Retina (tissue), 1 donor: ENCODE results near the gene DUS1L.

ENCODE experiments used
- DNase-seq: peaks from one replicate; pipeline ENCODE4 v3.0.0-alpha.2; 2016

Gene DUS1L

DNA sequence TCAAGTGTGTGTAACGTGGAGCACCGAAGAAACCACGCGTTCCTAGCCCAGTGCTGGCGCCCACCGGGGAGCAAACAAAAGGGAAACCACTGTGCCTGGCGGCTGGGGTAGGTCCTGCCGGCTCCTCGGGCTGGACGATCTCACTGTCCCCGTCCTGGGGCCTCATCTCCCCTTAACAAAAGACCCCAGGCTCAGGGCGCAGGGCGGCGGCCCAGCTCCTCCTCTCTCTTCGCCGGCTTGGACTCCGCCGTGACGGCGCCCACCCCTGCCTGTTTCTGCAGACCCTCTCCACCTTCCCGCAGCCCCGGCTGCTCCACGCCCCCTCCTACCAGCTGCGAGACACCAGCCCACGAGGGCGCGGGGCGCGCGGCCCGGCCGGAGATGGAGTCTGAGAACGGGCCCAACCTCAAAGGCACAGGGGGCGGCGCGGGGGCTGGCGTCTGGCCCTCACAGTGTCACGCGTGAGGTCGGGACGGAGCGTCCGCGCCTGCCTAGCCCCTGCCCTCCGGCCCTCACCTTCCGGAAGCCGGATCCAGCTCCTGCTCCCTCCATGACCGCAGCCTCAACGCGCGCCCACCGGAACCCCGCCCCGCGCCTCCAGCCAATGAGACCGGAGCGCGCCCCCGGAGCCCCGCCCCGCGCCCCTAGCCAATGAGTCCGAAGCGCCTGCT lies 43.2 kb downstream of the DUS1L start, which contains the start of gene CENPX:
CENPX (minus strand) TSS at position 569 of the 671 bp plus-strand sequence; CDS start at position 552, 17 bp downstream.
- DNase-seq = no peak

DNA sequence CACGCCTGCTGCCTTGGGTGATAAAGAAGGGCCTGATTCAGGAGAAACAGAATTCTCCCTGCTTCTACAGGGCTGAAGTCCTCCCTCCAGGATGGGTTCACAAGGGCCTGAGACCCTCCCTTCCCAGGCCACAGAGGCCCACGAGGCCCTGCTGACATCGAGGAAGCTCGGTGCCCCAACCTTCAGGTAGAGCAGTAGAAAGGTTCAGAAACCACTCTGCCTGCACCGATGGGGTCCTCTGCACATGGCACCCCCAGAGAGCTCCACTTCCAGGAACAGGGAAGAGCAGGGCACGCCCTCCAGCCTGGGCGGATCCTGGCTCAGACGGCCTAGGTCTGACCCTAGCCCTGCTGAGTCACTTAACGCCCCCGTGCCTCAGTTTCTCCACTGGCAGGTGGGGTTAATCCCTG lies 43.7 kb downstream of the DUS1L start:
- no peak for DNase-seq

DNA sequence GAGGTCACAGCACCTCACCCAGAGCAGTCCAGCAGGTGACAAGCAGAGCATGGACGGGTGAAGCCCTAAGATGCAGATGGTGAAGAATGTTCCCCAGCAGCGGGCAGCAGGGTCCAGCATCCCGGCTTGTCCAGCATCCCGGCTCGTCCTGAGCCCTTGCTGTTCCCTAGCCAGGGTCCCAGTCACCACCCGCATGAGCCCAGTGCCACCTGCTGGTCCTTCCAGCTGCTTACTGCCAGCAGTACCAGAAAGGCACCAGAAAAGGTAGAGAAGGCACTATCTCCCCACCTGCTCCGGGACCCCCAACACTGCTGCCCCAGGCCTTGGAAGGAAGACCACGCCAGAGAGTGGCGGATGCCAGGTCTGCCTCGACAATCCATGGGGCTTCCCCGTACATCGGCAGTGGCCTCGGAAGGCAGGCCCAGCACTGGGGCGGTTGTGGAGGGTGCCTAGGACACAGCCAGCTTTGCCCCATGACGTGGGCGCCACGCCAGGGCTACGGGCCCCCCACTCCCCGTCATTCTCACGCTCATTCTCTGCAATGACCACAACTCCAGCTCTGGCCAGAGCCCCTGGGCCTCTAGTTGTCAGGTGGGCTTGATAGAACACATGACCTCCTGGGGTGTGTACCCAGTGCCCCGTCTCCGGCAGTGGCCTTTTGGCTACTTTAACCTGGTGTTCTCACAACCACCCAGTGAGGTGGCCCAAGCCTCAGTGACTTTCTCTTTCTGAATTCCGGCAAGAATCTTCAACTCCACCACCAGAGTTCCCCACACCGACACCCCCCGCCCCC lies 44.3 kb downstream of the DUS1L start:
- DNase-seq = peak; percentile 63

DNA sequence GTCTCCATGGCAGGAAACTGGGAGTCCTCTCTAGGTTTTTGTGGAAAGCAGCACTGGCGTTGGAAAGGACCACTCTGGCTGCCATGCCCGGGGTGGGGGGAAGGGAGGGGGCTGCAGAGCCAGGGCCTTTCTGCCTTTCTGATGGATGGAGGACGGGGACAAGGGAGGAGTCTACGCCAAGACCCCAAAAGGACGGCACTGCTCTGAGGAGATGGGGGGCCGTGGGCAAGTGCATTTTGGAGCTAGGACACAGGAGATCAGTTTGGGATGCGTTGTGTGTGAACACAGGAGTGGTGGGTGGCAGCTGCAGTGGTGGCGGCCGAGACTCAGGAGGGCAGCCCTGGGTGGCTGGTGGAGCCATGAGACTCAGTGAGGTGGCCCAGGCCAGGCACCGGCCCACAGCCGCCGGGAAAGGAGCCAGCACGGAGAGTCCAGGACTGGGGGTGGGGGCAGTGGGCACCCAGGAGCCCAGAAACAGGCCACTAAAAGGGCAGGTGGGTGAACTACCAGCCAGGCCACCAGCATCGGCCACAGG lies 45.0 kb downstream of the DUS1L start:
- DNase-seq = no peak

DNA sequence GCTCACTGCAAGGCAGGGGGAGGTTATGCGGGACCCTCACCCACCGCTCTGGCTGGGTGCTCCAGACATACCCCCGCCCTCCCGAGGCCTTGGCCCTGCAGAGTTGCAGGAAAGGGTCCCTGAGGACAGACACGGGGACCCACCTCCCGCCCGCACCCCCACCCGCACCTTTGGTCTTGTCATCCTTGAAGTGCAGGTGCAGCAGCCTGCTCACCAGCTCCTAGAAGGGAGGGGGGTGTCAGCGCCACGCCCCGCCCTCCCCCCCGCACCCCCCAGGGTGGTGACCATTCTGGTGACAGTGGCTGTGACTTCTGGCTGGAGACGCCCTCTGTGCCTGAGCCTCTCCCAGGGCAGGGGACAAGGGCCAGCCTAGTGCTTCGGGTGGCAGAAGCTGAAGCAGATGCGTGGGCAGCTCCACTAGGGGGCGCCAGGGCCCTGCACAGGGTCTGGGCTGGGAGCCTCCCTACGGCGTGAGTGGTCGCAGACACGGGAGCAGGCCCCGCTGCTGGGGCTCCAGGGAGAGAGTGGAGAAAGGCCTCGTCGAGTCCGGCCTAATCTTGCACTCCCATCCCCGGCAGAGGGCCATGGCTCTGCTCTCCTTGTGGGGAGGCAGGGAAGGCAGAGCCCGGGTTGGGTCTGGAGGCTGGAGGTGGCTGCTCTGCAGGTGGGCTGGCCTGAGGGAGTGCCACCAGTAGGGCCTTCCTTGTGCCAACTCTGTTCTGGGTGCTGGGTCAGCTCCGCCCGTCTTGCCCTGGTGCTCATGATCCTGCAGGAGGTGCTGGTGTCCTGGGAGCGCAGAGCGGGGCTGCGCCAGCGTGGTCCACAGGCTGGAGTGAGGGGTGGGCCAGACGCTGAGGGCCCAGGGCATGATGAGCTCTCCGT lies 45.7 kb downstream of the DUS1L start:
- DNase-seq = peak; percentile 57

DNA sequence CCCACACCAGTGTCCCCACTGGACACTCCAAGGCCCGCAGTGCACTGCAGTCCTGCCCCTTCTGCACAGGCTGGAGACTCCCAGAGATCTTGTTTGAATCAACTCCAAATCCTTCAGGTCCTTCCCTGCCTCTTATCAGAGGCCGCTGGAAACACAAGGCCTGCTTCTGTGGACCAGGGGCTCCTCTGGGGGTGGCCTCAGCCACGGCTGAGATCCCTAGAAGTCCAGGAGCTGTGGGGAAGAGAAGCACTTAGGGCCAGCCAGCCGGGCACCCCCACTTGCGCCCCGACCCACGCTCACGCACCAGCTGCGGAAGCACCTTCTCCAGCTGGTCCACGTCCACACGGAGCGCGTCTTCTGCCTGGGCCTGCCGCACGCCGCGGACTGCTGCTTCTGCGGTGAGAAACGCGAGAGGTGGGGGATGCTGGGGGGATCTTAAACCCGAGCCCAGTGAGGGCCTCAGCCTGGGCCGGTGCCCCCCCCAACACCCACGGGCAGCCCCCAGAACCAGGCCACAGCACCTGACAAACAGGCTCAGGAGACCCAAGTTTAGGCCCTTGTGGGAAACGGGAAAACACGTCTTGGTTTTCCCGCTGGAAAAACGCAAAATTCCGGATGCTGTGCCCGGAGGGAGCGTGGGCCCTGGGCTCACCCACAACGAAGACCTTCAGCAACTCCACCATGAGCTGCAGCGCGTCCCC lies 46.5 kb downstream of the DUS1L start:
- DNase-seq = no peak

DNA sequence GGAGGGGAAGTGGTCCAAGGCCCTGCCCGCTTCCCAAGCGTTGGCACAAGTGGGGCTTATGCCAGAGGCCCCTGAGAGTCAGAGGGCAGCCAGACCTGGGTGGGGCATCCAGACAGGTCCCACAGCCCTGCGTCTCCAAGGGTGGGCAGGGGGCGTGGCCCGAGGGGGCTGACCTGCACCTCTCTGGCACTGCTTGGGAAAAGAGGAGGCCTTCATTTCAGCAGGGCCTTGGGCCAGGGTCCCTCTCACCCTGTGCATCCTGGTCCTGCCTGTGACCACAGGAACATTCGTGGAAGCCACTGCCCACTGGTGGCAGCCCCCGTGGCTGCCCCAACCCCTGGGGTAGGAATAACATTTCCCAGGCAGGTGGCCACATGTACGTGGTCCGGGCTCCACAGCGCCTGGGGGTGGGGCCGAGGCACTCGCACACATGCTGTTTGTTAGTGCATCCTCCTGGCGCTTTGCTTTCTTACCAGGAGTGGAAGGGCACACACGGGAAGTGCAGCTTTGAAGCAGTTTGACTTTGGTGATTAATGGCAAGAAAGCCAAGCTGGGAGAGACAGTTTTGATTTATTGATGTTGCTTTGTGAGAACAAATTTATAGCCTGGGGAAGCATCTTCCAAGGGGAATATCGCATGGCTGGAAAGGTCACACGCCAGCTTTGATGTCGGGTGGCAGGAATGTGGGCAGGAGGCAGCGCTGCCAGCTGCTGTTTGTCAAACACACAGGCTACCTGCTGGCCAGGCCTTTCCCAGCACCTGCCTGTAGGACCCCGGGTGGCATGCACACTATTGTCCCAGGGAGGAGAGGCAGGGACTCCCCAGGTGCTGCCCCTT lies 47.2 kb downstream of the DUS1L start:
- DNase-seq = no peak

DNA sequence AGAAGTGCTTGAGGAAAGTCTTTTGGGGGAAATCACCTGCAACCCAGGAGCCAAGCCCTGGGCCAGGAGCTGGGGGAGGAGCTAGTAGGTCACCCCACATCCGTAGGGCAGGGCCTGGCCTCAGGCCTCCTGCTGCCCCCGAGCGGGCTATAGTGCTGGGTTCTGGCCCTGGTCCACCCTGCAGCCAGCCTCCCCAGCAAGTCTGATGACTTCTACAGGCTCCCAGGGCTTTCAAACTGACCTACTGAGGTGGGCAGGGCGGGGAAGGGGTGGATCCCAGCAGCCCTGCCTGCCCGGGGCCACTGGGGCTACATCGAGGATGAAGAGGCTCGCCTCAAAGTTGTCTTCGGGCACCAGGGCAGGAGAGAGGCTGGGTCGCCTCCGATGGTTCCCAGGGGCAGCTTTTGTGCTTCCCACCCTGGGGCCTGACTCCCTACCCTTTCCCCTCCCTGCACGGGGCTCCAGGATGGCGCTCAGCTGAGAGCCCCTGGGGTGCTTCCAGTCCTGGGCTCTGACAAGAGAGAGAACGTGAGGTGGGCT lies 47.9 kb downstream of the DUS1L start:
- no peak for DNase-seq

DNA sequence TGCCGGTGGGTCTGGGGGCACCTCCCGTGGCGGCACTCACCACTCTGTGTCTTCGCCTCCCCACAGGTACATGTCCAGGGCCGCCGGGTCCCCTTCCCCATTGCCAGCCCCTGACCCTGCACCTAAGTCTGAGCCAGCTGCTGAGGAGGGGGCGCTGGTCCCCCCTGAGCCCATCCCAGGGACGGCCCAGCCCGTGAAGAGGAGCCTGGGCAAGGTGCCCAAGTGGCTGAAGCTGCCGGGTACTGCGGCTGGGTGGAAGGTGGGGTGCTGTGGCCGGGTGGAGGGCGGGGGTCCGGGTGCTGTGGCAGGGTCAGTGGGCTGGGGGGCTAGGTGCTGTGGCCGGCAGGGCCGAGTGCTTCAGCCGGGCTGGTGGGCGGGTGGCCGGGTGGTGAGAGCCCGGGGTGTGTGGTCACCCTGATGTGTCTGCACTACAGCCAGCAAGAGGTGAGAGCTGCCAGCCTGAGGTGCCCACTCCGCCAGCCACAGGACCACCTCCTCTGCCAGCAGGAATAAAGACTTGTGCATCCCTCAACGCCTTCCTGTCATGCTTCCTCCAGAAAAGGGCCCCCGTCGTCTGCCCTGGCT lies 48.6 kb downstream of the DUS1L start:
- DNase-seq = no peak

DNA sequence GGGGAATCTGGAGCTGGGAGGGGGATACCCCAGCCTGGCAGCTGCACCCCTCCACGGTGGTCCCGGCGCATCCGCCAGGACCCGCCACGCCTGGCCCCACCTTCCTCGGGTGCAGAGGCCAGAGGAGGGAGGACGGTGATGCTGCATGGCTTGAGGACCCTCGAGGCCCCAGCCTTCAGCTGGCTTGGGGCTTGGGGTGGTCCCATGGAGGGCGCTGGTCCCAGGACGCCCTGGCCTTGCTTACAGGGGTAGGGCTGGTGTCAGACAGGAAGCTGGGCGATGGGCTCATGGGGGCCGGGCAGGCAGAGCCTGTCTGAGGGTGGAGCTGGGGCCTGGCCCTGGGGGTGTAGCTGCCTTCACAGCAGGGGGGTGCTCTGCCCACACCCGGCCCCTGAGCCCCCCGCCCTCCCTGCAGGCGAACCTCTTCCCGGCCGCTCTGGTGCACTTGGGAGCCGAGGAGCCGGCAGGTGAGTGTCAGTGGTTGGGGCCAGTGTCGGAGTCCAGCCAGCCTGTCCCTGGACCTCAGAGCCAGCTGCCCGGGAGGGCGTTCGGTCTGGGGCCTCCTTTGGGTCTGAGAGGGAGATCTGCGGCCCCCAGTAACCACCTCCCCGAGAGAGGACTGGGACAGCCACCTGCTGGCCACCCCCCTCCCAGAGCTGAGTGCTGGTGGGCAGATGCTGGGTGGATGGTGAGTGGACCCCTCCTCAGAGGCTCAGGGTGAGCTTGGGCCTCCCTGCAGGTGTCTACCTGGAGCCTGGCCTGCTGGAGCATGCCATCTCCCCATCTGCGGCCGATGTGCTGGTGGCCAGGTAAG lies 49.3 kb downstream of the DUS1L start:
- no peak for DNase-seq

DNA sequence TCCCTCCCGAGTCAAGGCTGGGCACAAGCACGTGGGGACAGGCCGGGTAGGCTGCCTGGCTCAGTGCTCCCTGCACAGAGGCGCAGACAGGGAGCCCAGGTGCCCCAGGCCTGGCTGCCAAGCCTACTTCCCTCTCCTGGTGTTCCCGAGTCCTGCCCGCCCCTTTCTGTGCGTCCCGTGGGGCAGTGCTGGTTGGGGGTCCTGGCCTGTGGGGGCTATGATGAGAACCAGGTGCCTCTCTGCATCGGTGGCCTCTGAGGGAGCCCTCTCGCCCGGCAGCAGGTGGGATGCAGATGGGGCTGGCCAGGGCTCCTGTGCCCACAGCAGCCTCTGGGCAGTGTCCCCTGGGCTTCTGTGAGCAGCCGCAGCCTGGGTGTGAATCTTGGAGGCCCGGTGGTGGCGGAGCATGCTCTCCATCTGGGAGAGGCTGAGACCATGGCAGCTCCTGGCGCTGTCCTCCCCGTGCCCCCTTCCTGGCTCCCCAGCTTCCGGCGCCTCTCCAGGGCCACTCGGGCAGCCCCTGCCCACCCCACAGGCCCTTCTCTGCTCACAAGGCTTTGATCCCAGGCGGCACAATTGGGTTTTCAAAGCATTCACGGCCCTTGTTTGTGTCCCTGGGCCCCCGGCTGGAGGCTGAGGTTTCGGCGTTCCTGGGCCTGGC lies 50.2 kb downstream of the DUS1L start:
- peak; percentile 43 for DNase-seq

DNA sequence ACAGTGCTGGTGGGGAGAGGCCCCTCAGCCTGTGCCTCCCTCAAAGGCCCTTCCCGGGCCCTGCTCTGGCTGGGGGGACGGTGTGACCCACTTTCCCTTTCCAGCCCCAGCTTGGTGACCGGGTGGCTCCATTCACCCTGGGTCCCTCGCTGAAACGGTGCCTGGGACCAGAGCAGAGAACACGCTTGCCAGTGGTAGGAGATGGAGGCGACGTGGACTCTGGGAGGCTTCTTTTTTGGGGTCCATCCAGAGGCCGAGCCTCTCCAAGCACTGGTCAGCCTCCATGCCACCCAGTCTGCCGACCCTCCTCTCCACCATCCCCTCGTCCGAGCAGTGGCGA lies 50.7 kb downstream of the DUS1L start:
- no peak for DNase-seq

DNA sequence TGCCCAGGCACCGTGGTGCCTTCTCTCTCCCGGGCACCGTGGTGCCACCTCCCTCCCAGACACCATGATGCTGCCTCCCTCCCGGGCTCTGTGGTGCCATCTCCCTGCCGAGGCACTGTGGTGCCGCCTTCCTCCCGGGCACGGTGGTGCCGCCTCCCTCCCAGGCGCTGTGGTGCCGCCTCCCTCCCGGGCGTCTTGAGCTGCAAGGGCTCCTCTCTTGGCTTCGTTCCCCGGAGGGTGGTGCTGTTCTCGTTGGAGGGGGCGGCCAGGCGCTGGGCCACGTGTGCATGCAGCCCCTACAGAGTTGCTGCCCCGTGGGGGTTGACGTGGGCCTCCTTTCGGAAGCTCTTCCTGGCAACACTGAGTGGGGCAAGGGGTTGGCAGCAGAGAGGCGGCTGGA lies 51.2 kb downstream of the DUS1L start:
- no peak for DNase-seq

DNA sequence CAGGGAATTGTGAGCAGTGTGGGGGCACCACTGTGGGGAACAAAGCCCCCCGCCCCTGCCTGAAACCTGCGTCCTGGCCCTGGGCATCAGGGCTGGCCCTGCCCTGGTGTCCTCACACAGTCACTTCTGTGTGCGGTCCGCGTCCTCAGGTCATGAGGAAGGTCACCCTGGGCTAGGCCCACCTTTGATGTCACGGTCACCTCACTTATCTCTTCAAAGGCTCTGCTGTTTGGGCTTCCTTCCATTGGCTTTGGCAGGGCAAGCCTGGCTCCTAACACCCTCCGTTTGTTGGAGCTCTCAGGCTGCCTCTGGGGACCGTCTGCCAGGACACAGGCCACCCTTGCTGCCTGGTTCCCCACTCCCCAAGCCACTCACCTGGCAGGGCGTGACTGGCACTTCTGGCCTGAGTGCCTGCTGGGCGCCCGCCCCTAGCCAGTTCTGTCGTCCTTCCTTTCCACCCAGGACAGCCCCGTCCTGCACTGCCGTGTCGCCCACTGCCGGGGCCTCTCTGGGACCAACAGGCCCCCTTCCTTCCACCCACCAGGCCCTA lies 51.8 kb downstream of the DUS1L start:
- no peak for DNase-seq

DNA sequence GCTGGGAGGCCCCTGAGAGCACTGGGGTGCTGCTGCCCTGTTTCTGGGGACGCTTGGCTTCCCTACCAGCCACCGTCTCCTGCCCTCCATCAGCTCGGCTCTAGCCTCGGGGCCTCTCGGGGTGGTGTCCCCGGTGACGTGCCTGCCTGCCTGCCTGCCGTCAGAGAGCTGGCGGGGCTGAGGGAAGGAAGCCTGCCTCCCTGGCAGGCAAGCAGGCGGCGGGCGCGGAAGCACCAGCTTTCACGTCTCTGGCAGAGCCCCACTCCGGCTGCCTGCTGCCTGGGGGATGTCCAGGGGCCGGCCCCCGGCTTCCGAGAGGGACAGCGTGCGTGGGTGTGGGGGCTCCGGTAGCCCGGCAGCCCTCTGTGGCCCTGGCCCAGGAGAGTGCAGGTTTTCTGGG lies 52.3 kb downstream of the DUS1L start:
- DNase-seq = no peak

DNA sequence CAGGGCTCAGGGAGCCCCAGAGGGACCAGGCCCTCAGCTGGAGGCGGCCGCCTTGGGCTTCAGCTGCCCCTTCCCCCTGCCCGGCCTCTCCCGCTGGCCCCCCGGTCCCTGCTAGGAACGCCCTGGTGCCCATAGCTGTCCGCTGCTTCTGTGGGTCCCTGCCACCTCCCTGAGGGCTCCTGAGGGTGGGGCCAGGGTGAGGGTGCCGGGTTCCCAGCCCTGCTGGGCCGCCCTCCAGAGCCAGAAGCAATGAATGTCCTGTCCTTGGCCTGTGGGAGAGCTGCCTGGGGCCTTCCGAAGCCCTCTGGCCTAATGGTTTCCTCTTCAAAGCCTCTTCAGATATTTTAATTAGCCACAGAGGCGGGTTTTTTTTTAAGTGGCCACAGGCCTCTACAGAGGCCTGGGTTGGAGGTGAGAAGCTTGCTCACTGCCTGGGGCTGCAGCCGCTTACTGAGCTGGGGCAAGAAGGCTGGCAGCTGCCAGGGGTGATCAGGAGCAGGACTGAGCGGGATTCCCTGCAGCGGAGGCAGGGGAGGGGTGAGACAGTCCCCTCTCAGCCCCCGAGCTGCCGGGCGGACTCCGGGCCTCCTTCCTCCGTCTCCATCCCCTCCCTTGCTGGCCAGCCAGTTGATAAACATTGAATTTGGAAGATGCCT lies 52.8 kb downstream of the DUS1L start:
- peak; percentile 63 for DNase-seq

DNA sequence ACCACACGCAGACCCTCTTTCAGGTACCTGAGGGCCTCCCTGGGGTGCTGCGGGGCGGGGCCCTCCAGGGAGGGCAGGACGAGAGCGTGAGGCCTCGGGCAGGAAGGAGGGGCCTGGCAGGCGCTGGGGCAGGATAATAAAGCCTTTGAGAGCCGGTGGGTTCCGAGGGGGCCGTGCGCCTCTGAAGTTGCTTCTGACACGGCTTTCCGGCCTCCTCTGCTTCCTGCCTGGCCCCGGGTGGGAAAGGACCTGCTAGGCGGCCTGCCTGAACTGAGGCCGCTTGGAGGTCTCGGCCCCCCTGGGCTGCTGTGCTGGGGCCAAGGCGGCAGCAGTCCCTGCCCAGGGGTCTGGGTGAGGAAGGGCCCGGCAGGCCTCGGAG lies 53.4 kb downstream of the DUS1L start:
- no peak for DNase-seq

DNA sequence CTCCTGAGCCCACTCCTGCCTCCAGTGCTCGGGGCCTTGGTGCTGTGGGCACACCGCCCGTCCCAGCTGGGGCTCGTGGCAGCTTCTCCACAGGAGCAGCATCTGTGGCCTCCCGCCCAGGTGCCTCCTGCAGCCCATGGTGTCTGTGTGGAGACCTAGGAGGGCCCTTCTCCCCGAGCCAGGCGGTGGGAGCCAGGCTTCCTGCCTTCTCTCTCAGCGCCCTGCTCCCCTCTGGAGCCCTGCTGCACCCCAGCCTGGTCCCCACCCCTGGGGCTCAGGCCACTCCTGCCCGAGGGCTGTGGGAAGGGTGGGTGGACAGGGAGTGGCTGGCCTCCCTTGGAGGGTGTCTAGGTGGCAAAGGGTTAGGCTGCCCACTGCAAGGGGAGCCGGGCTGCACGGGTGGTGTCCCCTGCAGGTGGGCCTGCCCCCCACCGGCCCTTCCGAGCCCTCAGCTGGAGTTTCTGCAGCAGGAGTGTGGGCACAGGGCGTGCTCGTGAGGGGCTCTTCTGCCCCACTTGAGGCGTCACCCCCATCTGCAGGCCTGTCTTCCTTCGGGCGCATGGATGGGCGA lies 53.9 kb downstream of the DUS1L start:
- DNase-seq = no peak
